Activated effector memory CD4-positive, alpha-beta T cell treated with Interleukin-2 at 50 U/mL for 16 hours (primary cell): Measurements from ENCODE around the gene NISCH.

Experiments used
- DNase-seq: peaks from one replicate; pipeline ENCODE4 v3.0.0-alpha.2; 2020

NISCH gene

DNA sequence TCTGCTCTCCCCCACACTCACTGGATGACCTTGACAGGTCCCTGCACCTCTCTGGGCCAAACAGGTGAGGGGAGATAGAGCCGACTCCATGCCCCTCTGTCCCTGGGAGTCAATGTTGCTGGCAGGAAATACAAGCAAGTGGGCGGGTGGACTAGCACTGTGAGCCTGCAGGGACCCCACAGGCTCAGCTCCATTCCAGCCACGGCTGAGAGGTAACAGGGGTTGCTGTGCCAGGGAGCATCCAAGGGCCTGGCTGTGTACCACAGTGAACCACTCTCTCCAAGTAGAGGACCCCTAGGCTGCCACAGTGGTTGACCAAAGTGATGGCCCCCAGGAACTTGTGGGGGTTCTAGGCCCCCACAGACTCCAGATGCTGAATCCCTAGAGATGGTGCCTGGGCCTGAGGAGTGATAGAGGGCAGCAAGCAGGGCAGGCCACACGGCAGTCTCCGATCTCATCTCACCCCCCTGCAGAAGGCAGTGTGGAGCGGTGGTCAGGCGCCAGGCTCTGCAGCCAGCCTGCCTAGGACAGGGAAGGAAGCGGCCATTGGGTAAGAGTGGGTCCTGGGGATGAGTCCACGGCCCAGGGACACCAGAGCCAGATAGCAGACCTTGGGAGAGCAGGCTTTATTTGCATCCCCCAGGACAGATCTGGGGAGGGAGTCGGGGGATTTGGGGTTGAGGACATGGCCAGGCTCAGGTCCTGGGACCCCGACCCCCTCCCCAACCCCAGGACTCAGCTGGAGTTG lies 4.7 kb upstream of the NISCH start:
- no peak for DNase-seq

DNA sequence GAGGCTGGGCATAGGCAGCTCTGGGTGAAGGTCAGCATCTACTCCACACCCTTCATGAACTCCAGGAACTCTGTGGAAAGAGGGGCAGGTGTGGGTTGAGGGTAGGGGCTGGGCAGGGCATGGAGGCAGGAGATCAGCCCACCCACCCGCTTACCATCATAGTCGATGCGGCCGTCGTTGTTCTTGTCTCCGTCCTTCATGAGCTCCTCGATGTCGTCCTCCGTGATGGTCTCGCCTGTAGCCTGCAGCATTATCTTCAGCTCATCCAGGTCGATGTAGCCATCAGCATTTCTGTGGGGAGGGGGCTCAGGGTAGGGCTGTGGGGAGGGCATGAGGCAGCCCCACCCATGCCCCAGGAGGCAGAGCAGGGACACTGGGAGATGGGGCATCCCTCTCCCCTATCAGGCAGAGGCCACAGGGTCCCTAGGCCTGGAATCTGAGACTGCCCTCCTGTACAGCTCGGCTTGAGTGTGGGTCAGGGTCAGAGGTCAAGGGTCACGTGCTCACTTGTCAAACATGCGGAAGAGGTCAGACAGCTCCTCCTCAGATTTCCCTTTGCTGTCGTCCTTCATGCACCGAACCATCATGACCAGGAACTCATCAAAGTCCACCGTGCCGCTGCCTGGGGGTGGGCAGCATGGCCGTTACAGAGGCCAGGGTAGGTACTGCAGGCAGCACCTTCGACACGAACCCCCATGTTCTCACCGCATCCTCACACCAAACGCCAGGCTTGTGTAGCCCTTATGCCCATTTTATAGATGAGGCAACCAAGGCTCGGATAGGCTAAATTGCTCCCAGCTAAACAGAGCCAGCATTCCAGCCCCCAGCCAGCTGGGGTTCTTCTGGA lies 3.9 kb upstream of the NISCH start:
- DNase-seq, result no peak

DNA sequence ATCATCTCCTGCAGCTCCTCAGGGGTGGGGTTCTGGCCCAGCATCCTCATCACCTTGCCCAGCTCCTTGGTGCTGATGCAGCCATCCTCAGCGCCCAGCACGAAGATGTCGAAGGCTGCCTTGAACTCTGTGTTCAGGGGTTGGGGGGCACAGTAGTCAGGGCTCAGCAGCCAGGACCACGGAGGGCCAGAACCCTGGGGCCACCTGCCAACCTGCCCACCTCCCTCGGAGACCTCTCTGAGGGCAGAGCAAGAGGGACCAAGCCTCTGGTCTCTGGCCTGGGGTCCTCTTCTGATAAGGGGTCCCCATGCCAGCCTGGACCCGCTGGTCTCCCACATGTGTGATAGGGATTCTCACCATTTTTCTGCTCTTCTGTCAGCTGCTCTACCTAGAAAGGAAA lies 3.3 kb upstream of the NISCH start:
- no peak for DNase-seq

DNA sequence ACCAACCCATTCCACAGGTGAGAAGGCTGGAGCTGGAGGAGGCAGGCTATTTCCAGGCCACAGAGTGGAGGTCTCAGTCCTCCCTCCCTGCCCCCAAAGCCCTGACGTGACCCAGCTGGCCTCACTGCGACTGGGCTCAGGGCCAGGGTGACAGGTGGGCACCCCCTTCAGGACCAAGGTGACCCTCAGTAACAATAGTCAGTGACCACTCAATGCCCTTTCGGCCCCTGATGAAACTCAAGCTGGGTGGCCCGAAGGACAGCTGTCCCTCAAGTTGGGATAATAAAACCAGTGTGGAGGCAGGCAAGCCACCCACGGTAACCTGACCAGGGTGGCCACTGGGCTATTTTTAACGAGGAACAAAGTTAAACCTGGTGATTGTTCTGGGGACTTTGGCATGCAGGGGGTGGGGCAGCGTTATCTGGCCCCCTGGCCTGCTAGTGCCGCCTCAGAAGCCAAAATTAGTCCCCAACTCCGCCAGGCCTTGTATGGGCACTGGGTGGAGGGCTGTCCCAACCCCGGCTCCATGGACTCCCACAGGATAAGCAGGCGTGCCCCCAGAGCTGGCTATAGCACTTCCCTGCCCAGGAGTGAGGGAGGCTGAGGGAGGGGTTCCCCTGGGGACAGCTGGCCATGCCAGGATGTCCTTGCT lies 2.7 kb upstream of the NISCH start:
- no peak for DNase-seq

DNA sequence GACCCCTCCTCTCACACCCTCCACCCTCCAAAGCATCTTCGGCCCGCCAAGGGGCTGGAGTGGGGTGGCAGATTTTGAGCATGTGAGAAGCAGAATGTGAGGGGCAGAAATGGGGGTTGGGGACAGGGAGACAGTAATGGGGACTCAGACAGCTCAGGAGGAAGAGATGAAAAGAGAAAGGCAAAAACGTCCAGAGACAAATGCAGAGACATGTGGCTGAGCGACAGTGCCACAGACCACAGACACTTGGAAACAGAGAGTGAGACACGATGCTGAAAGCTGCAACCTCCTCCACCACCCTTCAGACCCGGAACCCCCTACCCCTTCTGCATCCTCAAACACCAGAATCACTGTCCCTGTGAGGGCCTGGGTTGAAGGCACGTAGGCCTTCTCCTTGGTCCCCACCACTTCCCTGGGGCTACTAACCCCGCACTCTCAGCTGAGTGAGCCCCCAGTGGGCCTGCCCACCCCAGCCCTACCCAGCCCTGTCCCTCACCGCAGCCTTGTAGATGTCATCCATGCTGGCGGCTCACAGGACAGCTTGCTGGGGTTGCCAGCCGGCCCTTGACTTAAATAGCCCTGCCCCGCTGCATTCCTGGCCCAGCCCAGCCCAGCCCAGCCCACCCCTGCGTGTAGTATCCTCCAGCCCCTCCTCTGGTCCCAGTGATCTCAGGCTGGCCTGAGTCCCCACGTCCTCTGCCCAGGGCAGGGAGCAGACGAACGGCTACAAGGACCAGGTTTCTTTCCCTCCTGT lies 1.7 kb upstream of the NISCH start, which contains the start of gene TNNC1:
Gene TNNC1 (minus strand): TSS at position 546 of the 754 bp plus-strand sequence. CDS start 26 bp downstream, at position 520.
- no peak for DNase-seq

DNA sequence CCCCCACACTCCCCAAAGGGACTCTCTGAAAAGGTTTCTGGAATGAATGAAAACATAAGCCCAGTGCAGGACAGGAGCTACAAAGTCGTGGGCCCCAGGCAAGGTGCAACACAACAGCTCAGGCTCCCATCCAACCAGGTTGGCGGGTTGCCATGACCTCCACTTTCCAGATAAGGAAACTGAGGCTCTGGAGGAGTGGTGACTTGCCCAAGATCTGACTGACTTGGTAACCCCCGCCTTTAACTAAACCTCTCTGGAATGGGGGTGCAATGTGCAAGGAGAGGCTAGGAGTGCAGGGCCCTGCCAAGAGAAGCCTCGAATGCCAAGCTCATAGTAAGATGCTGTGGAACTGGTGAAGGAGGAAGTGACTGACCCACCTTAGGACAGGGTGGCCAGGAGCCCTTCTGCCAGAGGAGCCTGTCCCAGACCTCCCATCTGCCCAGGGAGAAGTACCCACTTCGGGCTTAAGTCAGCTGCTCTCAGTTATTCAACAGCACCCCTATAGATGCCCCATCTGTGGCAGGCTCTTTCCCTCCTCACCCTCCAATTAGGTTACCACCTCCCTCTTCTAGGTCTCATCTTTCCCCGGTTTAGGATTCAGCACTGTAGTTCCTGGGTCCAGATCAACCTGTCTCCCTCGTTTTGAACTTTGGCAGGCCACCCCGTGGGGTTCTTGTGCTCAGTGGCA lies 1.0 kb upstream of the NISCH start:
- DNase-seq, result no peak

DNA sequence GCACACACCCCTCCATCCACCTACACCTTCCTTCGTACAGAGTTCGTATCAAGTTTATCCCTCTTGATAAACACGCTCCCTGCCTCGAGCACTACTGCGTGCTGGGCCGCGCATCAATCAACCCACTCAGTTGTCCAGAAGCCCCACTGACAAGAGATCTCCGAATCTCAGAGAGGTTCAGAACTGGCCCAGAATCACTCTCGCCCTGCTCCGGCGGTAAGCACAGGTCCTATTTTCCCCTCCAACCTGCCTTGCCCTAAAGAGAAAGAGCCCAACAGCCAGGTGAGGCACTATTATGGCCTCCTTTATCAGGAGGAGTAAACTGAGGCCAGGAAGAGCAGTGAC lies 494 bp upstream of the NISCH start:
- no peak for DNase-seq

DNA sequence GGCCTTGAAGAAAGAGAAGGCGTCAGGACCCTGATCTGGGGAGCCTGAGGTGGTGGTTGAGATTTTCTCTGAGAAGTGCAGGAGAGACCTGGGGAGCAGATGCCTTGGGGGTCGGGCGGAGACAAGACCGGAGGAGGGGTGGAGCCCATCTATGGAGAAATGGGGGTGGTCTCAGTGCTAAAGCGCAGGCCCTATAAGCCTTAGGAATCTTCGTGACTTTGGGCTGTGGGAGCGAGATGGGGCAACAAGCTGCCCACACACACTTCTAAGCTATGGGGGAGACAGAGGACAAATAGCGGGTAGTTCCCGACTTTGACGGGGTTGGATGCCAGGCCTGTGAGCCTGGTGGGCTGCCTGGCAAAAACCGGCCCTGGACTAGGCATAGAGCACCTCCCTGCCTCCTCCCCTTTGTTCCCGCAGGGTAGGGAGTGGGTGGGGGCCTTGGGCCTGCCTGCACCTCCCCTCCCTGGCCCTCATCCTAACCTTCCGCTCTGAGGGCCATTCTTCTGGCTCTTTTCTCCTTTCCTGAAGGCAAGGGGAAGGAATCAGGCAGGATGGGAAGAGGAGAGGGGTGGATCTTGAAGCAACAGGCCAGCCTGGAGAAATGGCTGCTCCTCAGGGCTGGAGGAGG lies 880 bp downstream of the NISCH start:
- DNase-seq, result no peak

DNA sequence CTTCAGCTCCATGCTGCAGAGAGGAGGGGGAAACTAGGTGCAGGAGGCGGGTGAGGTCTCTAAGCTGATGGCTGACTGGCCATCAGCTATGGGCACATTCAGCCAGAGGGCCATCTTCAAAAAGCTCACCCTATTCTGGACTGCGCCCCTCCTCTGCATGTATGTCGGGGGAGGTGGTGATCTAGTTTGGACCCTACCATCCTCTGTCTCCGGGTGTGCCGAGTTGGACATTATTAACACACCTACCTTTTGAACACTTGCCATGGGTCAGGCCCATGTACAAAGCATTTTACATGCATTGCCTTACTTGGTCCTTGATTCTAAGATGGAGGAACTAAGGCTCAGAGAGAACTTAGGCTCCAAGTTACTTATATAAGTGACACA lies 1.4 kb downstream of the NISCH start:
- DNase-seq, result no peak

DNA sequence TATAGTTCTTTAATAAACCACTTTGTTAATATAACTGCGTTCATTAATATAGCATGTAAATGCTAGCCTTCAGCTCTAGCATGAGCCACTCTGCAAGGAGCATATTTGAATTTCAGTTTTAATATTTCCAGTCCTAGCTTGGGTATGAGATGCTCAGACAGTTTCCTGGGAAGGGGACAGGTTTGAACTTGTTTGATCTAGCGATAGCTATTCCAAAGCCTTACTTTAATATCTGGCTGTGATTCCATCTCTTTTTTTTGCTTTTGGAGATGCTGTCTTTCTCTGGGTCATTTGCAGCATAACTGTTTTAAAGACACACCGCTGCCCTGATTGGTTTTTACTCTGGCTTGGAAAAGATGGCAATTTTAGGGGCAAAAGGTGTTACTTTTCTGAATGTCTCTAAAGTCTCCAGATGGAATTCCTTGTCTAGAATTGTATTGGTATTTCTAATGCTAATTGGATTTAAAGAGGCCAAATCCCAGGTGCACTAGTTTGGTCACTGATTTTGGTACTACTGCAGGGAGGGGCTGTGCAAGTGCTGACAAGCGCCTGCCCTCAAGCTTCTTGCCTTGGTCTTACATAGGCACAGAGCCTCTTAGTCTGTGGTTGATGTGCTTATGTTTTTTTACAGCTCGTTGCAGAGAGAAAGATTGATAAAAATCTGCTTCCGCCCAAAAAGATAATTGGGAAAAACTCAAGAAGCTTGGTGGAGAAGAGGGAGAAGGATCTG lies 2.8 kb downstream of the NISCH start:
- DNase-seq, result no peak

DNA sequence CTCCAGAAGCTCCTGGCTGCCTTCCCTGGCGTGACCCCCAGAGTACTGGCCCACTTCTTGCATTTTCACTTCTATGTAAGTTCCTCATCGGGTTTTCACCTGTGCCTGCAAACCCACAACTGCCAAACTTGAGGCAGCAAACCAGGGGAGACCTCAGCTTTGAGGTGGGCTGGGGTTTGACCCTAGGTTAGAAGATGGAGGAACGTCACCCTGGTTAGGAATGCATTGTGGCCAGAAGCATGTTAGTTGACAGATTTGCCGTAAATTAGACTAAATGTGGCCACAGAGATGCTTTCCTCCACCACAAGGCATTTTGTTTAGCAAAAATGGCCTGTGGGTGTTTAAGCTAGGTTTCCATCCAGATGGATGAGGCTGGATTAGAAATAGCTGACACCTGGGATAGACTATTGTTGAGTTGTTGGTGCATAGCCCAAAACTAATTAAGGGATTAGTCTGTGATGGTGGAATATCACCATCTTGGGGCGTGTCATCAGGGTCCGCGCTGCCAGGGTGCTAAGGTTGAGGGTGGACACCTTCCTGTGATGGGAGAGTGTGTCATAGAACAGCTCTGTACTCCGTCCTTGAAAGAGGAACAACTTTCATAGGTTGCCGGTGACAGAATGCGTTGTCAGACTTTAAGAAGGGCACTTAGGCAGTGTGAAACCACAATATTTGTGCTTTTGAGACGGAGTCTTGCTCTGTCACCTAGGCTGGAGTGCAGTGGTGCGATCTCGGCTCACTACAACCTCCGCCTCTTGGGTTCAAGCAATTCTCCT lies 3.6 kb downstream of the NISCH start:
- DNase-seq, result no peak

DNA sequence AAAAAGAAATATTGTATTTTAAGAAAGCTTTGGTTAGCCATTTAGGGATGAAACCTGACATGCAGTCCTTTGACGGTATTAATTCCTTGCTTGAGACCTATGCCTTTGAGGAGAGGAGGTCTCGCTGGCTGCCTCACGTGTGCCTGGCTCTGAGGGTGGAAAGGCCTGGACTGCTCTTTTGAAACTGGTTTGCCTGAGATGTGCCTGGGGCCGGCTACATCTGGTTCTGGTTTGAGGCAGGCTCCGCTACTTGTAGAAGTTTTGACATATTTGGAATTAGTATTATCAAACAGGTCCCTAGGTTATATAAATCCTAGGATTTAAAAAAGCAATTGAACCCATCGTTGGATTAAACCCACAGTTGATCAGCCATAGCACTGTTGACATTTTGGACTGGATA lies 6.5 kb downstream of the NISCH start:
- no peak for DNase-seq

DNA sequence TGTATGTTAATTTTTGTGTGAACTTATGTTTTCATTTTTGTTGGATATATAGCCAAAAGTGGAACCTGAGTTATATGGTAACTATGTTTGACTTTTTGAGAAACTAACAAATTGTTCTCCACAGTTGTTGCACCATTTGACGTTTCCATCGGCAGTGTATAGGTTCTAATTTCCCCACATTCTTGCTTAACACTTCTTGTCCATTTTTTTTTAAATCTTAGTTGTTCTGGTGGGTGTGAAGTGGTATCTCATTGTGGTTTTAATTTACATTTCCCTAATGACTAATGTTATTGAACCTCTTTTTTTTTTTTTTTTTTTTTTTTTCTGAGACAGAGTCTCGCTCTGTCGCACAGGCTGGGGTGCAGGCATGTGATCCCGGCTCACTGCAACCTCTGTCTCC lies 8.0 kb downstream of the NISCH start:
- DNase-seq, result no peak

DNA sequence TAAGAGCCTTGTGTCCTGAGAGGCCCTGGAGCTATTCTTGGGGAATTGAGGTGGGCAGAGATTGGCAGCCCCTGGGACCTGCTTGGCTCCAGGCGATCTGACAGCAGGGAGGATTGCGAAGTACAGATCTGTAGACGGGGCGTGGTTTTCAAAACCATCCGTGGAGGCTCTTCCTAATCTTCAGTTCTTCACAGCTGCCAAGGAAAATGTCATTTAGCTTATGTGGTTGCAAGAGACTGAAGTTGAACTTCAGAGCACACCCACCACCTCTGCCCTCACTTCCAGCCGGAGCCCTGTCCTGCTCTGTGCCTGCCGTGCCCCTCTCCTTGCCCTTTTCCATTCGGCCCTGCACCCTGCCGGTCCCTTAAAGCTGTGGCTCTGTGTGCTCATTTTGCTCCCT lies 12.9 kb downstream of the NISCH start:
- no peak for DNase-seq

DNA sequence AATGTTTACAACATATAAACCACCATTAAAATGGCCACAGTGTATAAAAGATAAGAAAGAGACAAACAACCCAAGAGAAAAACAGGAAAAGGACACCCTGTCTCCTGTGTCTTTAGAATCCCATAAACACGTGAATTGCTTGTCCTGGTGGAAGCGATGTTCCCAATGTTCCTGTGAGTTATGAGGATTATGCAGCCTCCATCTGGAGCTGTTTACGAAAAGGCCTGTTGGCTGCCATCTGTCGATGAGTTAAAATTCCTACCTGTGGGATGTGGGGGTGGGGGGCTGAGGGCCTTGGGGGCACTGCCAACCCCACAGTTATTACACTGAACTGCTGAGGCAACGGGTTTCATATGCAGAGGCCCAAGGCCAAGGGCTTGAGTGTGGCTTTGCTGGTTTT lies 13.6 kb downstream of the NISCH start:
- no peak for DNase-seq

DNA sequence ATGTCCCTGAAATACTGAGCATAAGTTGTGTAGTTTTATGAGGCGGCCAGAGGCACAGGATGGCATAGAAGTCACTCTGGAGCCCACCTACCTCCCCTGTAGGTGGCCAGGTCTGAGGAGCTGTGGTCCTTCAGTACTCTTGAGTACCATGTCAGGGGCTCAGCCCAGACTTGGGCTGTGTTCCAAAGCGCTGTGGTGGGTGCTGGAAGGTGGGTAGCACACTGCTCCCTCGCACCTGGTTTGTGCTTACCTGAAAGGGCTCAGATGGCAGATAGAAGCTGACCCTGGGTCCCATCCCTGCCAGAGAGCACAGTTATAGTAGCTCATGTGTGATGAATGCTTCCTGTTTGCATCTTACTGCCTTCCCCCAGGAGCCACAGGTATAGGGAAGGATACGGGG lies 15.5 kb downstream of the NISCH start:
- DNase-seq, result no peak

DNA sequence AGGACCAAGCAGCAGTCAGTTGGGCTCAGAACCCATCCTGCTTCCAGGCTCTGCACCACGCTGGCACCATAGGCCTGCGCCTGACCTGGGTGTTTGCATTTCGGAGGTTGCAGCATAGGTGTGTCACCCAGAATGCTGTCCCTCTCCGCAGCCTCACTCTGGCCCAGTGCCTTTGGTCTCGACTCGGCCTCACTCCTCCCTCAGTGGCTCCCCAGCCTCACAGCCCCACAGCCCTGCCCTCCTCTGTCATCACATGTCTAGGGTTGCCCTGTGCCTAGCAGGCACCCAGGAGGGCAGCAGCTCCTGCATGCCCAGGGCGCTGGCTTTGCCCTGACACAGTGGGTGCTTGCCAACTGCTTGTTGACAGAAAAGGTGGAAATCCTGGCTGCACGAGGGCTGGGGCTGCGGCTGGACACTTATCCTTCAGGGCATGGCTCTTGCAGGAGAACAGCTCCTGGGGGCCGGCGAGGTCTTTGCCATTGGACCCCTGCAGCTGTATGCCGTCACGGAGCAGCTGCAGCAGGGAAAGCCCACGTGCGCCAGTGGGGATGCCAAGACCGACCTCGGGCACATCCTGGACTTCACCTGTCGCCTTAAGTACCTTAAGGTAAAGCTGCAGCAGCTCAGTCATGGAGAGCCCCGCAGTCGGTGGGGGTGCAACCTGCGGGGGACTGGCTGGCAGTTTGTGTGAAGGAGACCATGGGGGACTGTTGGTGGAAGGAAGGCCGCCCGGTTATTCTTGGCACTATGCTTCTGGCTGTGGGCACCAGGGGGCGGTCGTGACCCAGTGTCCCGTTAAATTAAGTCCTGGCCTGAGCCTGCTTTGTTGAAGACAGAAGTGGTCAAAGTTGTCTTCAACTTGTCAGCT lies 16.2 kb downstream of the NISCH start:
- no peak for DNase-seq

DNA sequence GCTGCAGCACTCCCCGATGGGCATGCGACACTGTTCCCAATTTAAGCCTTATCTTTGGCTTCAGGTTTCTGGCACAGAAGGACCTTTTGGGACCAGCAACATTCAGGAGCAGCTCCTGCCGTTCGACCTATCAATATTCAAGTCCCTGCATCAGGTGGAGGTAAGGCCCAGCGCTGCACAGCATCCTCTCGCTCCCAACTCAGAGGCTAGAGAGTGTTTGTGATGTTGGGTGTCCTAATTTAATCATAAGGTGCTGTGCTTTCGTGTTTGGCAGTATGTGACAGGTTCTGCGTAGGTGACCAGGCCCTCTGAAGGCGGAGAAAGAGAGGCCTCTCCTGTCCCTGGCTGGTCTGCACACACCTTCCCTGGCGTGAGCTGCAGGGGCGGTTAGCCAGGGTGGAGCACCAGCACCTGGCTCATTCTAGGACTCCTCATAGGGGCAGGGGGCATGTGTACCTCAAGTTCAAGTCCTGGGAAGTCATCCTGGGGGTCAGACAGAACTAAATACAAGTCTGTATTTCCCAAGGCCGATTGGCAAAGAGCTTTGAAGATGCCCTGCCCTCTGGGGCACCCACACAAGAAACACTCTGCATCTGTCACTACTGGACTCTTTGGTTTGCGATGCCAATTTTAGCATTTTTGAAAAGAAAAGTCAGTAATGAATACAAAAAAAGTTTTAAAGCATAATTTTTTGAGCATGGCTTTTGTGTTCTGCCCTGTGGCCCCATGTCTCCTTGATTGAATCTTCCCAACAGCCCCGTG lies 17.0 kb downstream of the NISCH start:
- DNase-seq, result no peak

DNA sequence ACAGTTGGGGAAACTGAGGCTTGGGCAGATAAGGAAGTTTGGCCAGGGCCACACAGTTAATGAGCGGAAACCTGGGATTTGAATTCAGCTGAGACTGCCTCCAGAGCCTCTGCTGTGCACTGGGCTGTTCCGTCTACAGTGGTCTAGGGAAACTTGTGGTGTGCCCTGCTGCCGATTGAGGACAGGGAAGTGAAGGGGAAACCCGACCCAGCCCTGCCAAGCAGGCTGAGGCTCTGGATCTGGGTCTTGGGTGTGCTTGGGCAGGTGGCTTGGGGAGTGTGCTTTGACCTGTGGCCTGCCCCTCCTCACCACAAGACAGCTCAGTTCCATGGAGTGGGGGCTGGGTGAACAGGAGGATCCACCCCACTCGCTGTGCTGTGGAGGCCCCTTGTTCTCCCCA lies 17.6 kb downstream of the NISCH start:
- DNase-seq, result no peak
